B cell (primary cell): ENCODE data around the gene WDR4.

Experiments used
- CTCF ChIP-seq: fragments of 200-600 bp; IDR thresholded peaks from one replicate; pipeline ENCODE4 v1.8.0; 2022; ENCODE audit warnings: antibody characterized with exemption, mild to moderate bottlenecking
- EZH2 ChIP-seq: IDR thresholded peaks from 2 replicates; pipeline ENCODE4 v1.6.1; 2012; ENCODE audit warnings: borderline replicate concordance, low read depth, mild to moderate bottlenecking, moderate library complexity, low read length; ENCODE audit not compliant: insufficient read depth, poor library complexity, severe bottlenecking

- TF ChIP-seq CTCF = no peak
- no peak for TF ChIP-seq EZH2
Measured at GRCh38 chr21:42865776-42866160, 13.6 kb downstream of the WDR4 start.
